Embryonic facial prominence (tissue), 1 donor: ENCODE data around the gene ERV3-1.
"Not testable (repeated sequence)": the region's sequence is repeated elsewhere in the genome, so short reads cannot be mapped to it uniquely, and the experiment has no call there.

ENCODE experiments used
- DNase-seq: peaks from one replicate; pipeline ENCODE4 v3.0.0-alpha.2; 2016; ENCODE audit errors: extremely low spot score

ERV3-1 gene

DNA sequence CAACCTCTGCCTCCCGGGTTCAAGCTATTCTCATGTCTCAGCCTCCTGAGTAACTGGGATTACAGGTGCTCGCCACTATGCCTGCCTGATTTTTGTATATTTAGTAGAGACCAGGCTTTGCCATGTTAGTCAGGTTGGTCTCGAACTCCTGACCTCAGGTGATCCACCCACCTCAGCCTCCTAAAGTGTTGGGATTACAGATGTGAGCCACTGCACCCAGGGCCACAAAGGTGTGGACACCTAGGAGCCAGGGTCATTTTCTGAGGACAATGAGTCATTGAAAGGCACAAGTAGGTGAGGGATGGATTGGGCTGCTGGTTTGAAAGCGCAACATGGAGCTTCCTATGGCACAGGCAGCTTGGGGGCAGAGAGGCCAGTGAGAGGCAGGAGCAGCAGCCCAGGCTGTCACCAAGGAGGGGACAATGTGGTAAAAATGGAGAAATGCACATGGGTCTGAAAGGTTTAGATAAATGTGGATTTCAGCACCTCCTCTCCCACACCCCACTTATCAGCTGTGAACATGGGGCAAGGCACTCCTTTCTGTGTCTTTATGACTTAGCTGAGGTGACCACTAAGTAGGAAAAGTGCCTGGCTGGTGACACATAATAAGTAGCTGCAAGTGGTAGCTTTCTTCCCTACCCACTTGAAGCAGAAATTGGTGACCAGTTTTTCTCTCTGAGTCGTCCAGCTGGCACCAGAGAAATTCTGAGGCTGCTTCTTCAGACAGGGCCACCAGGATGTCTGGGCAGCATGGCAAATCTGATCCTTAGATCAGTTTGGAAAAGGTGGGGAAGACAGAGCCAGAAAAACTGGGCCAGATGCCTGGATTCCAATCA, 61.6 kb downstream of the ERV3-1 start:
- not testable (repeated sequence) for DNase-seq
